PC-3 (cell line): ENCODE measurements around the gene AIG1. TPM values are rescaled to one million over a fixed set of nuclear protein-coding genes. Genes with fewer than 3 reads are reported as not detected.

Source experiments
- ATAC-seq: fragments of 200-7000 bp; cut with Tn5 transposase; 2 replicates; pipeline ENCODE4 v1.9.1; 2020; ENCODE audit warnings: mild to moderate bottlenecking, moderate library complexity
- BruUV-seq: library from RNA; stranded (reverse); fragments of 400-500 nt; replicated peaks from 2 replicates; lab custom pipeline; 2021; lab: Mats Ljungman, UMichigan
- CTCF ChIA-PET: fragments of 300-600 bp; sonication (Branson Sonifier 250); formaldehyde crosslinking; loops from one replicate; lab custom pipeline; 2022; ENCODE audit warnings: antibody characterized with exemption; lab: Charles Lee
- POLR2A ChIA-PET: fragments of 300-600 bp; sonication (Branson Sonifier 250); formaldehyde crosslinking; loops from one replicate; lab custom pipeline; 2022; ENCODE audit warnings: antibody characterized with exemption; ENCODE audit not compliant: unreplicated experiment; lab: Charles Lee
- DNase-seq: peaks from one replicate; pipeline ENCODE4 v3.0.0-alpha.2; 2015
- H2AFZ ChIP-seq: fragments of 300-600 bp; sonication (generic); 2 replicates; pipeline ENCODE4 v1.6.0; 2016; ENCODE audit warnings: antibody characterized with exemption, low read length
- H3F3A ChIP-seq: fragments of 300-600 bp; sonication (generic); one replicate; pipeline ENCODE4 v1.6.0; 2017; ENCODE audit warnings: antibody characterized with exemption, low read length, control low read depth, mild to moderate bottlenecking; ENCODE audit not compliant: unreplicated experiment
- H3K27ac ChIP-seq: fragments of 300-600 bp; sonication (generic); 2 replicates; pipeline ENCODE4 v1.5.1; 2016; ENCODE audit warnings: mild to moderate bottlenecking, low read length
- H3K27me3 ChIP-seq: fragments of 300-600 bp; sonication (generic); 2 replicates; pipeline ENCODE4 v1.6.1; 2016; ENCODE audit warnings: low read length, mixed read lengths
- H3K36me3 ChIP-seq: fragments of 300-600 bp; sonication (generic); 2 replicates; pipeline ENCODE4 v1.6.1; 2016; ENCODE audit warnings: low read depth, mixed run types, low read length, mixed read lengths
- H3K4me1 ChIP-seq: fragments of 300-600 bp; sonication (generic); 2 replicates; pipeline ENCODE4 v1.5.1; 2016; ENCODE audit warnings: low read length; ENCODE audit not compliant: insufficient read depth
- H3K4me2 ChIP-seq: fragments of 300-600 bp; sonication (generic); 2 replicates; pipeline ENCODE4 v1.6.0; 2016; ENCODE audit warnings: low read length
- H3K4me3 ChIP-seq: fragments of 300-600 bp; sonication (generic); 2 replicates; pipeline ENCODE4 v1.5.1; 2016; ENCODE audit warnings: mild to moderate bottlenecking, low read length, mixed read lengths
- H3K79me2 ChIP-seq: fragments of 300-600 bp; sonication (generic); 2 replicates; pipeline ENCODE4 v1.6.1; 2017; ENCODE audit warnings: low read length, mixed read lengths
- H3K9ac ChIP-seq: fragments of 300-600 bp; sonication (generic); 2 replicates; pipeline ENCODE4 v1.6.0; 2016; ENCODE audit warnings: mild to moderate bottlenecking, low read length
- H3K9me2 ChIP-seq: fragments of 300-600 bp; sonication (generic); replicated peaks from 2 replicates; pipeline ENCODE4 v1.6.1; 2016; ENCODE audit warnings: mixed run types, low read length, mixed read lengths
- H3K9me3 ChIP-seq: fragments of 300-600 bp; sonication (generic); 2 replicates; pipeline ENCODE4 v1.6.1; 2016; ENCODE audit warnings: low read length, mixed read lengths
- H4K20me1 ChIP-seq: fragments of 300-600 bp; sonication (generic); 2 replicates; pipeline ENCODE4 v1.6.1; 2016; ENCODE audit warnings: low read length, mixed read lengths
- CTCF ChIP-seq: fragments of 300-600 bp; sonication (generic); conservative IDR thresholded peaks from 2 replicates; pipeline ENCODE4 v1.5.1; 2017; ENCODE audit warnings: antibody characterized with exemption, low read depth, mild to moderate bottlenecking, low read length
- EZH2 ChIP-seq: fragments of 300-600 bp; sonication (generic); IDR thresholded peaks from one replicate; pipeline ENCODE4 v1.6.1; 2017; ENCODE audit warnings: antibody characterized with exemption, mild to moderate bottlenecking, low read length; ENCODE audit not compliant: unreplicated experiment
- EZH2phosphoT487 ChIP-seq: fragments of 300-600 bp; sonication (generic); IDR thresholded peaks from 2 replicates; pipeline ENCODE4 v1.6.1; 2018; ENCODE audit warnings: mild to moderate bottlenecking, antibody characterized with exemption, low read length, borderline replicate concordance
- intact Hi-C: fragments of 100-400 bp; cut with micrococcal nuclease; formaldehyde crosslinking; loops from 2 replicates; pipeline ENCODE4 v1.9.0; 2023
- total RNA-seq: library from RNA; depleted of rRNA; stranded (reverse); fragments of >200 nt; gene quantifications from 2 replicates; pipeline ENCODE4 v1.2.3, GENCODE V29; 2014

AIG1 gene
- total RNA-seq, 1 experiment from 2014 or later: 32.7 TPM

DNA sequence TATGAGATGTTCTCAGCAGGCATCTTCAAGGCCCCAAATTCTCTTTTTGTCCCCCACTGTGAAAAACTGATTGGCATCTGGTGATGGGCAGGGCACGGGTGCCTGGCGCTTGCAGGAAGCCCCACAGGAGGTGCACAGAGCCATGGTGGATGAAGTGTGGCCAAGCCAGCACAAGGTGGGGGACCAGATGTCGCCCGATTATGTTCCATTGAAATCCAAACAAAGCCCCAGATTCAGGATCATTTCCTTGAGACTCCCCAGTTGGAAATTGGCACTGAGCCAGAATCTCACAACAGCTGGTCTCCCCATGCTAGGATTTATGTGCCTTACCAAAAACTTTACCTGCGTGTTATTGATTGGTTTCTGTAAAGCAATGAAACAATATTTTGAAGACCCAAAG, 203.7 kb downstream of the AIG1 start:
- POLR2A ChIA-PET: no interaction called here
- H3K27me3 ChIP-seq: no peaks in the 10 kb centered on the region
- intact Hi-C loops: no loop called here
- H3F3A ChIP-seq: no peaks in the 10 kb centered on the region
- no peak for DNase-seq
- H3K79me2 ChIP-seq: no peaks in the 10 kb centered on the region
- no peak for TF ChIP-seq CTCF
- no peak for TF ChIP-seq EZH2phosphoT487
- TF ChIP-seq EZH2: no peak
- no peak overlapping the region for H3K27ac ChIP-seq
- H3K4me1 ChIP-seq: peaks cover 12% of the 10 kb centered on the region
- H3K36me3 ChIP-seq: no peaks in the 10 kb centered on the region
- no peaks in the 10 kb centered on the region for H3K9me2 ChIP-seq
- no peak overlapping the region for H3K4me3 ChIP-seq
- H3K9me3 ChIP-seq: no peaks in the 10 kb centered on the region
- H4K20me1 ChIP-seq: no peaks in the 10 kb centered on the region
- BruUV-seq: no TSS peak
- no peak for ATAC-seq
- no peak overlapping the region for H3K9ac ChIP-seq
- no peak overlapping the region for H2AFZ ChIP-seq
- no peak overlapping the region for H3K4me2 ChIP-seq
- CTCF ChIA-PET: no interaction called here

DNA sequence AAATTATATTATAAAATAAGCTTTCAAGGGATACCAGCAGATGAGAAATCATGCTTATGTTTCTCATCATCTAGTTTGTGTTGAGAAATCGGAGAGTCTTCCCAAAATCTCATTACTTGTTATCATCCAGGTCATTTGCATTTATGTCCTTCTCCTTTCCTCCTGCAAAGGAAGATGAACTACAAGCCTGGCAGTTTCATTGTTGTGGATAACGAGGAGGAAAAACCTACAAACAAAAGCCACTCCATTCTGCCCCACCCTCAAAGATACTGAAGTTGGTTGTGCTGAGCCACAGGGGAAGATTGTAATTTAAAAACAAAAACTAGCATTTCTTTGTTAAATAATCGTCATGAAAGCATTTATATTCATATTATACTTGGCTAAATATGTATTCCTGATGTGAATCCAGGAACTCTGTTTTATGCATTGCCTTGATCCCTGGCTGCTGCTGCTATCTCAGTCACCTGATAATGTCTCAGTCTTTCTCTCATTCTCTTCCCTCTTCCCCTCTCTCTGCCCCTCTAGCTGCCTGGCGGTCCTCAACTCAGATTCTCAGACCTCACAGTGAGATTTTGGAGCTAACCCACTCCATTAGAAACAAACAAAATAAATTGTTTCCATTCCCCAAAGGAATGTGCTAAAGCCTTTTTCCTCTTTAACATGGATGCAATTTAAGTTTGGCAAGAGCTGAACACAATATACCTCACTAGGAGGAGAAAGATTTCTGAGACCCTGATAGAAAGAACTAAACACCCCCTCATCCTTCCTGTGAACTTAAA, 204.5 kb downstream of the AIG1 start:
- ChIA-PET CTCF (no interaction called here), POLR2A (no interaction called here)
- H3K27me3 ChIP-seq: no peaks in the 10 kb centered on the region
- no peak for ATAC-seq
- H3K36me3 ChIP-seq: no peaks in the 10 kb centered on the region
- H3F3A ChIP-seq: no peaks in the 10 kb centered on the region
- H2AFZ ChIP-seq: no peak overlapping the region
- H3K9ac ChIP-seq: no peak overlapping the region
- H4K20me1 ChIP-seq: no peaks in the 10 kb centered on the region
- no peaks in the 10 kb centered on the region for H3K79me2 ChIP-seq
- BruUV-seq: no TSS peak
- TF ChIP-seq EZH2 (no peak), EZH2phosphoT487 (no peak), CTCF (no peak)
- H3K4me3 ChIP-seq: no peak overlapping the region
- H3K4me2 ChIP-seq: no peak overlapping the region
- no peak overlapping the region for H3K27ac ChIP-seq
- H3K9me3 ChIP-seq: no peaks in the 10 kb centered on the region
- no peaks in the 10 kb centered on the region for H3K9me2 ChIP-seq
- DNase-seq: no peak
- intact Hi-C loops: no loop called here
- peaks cover 12% of the 10 kb centered on the region for H3K4me1 ChIP-seq

GRCh38 chr6:143267760-143268159, 207.1 kb downstream of the AIG1 start:
- BruUV-seq: no TSS peak

More at GRCh38 chr6:143267760-143268159, 207.1 kb downstream of the AIG1 start:
- H3K27ac ChIP-seq: no peak overlapping the region
- no peak overlapping the region for H2AFZ ChIP-seq
- no peak for TF ChIP-seq CTCF
- no peak for TF ChIP-seq EZH2
- no peak for TF ChIP-seq EZH2phosphoT487
- H4K20me1 ChIP-seq: no peaks in the 10 kb centered on the region
- H3K9me3 ChIP-seq: no peaks in the 10 kb centered on the region
- ATAC-seq (no peak), DNase-seq (no peak)
- H3K36me3 ChIP-seq: no peaks in the 10 kb centered on the region
- no peak overlapping the region for H3K4me3 ChIP-seq
- no peak overlapping the region for H3K4me2 ChIP-seq
- H3K4me1 ChIP-seq: peaks cover 12% of the 10 kb centered on the region
- no peaks in the 10 kb centered on the region for H3F3A ChIP-seq
- H3K9me2 ChIP-seq: no peaks in the 10 kb centered on the region
- ChIA-PET POLR2A (no interaction called here), CTCF (no interaction called here)
- intact Hi-C loops: no loop called here
- no peaks in the 10 kb centered on the region for H3K27me3 ChIP-seq
- H3K9ac ChIP-seq: no peak overlapping the region
- H3K79me2 ChIP-seq: no peaks in the 10 kb centered on the region
